ENCODE data around the gene DOCK3. TPM values are rescaled to one million over a fixed set of nuclear protein-coding genes. Genes with fewer than 3 reads are reported as not detected.
A peak's percentile ranks its signal among the peaks of the same experiment; 100 is the strongest.

DOCK3 gene
- total and polyA plus RNA-seq, 3 donors from 2014 or later: 8.4 to 11.7 (median 11.2) TPM

- no peaks in the 10 kb centered on the region for H3K36me3 ChIP-seq (ENCODE audit: low read depth, missing control alignments)
- no peaks in the 10 kb centered on the region for H3K9me3 ChIP-seq
- H3K27me3 ChIP-seq: no peaks in the 10 kb centered on the region
- TF ChIP-seq CTCF (IDR thresholded peaks at IDR 0.05): no peak
- no peak for TF ChIP-seq POLR2A (IDR thresholded peaks at IDR 0.05)
- intact Hi-C loops (cut with DNase I; ENCODE audit: low total_unique reads): no loop called here
- 92 to 96% methylated on average over 5 to 18 of the region's 18 CpGs for WGBS, 2 donors
- H3K4me1 ChIP-seq: peaks cover 14% of the 10 kb centered on the region
- no peak for DNase-seq
- no peak overlapping the region for H3K27ac ChIP-seq
- no peak overlapping the region for H3K4me3 ChIP-seq
These were observed 706.6 kb downstream of the DOCK3 start for GRCh38 chr3:51381333-51381705.

DNA sequence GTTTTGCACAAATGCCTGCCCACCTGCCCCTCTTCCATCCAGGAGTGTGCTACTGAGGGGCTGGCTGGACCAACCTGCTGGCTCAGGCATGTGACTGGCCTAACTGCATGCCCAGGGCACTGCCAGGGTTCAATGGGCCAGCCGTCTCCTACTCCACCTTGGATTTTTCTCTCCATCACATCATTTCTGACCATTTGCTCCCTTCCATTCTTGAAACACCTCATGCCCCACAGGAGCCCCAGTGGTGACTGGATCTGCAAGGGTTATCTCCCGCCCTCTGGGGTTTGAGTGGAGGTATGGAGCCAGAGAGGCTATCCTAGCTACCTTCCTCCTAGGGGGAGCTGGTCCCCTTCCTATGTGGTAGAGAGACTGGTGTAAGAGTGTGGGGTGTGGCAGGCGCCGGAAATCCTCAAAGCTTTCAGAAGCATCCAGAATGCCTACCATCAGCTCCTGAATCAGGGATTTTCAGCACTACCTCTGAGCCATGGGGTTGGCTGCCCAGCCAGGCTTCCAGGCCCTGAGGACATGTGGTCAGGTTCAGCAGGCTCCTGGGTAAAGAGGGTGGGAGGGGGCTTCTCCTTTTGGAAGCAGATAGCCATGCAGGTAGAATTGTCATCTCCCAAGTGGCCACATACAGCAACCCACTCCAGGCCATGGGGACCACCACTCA lies 707.5 kb downstream of the DOCK3 start:
- intact Hi-C loops (cut with DNase I; ENCODE audit: low total_unique reads): no loop called here

GRCh38 chr3:51382947-51383578 lies 708.3 kb downstream of the DOCK3 start:
- H3K27me3 ChIP-seq: no peaks in the 10 kb centered on the region
- no peaks in the 10 kb centered on the region for H3K36me3 ChIP-seq (ENCODE audit: low read depth, missing control alignments)
- intact Hi-C loops (cut with DNase I; ENCODE audit: low total_unique reads): no loop called here
- no peak overlapping the region for H3K27ac ChIP-seq
- peaks cover 14% of the 10 kb centered on the region for H3K4me1 ChIP-seq
- WGBS, 2 donors: 77 to 92% methylated on average over 3 of the region's 3 CpGs
- no peak for TF ChIP-seq CTCF (IDR thresholded peaks at IDR 0.05)
- H3K9me3 ChIP-seq: no peaks in the 10 kb centered on the region
- H3K4me3 ChIP-seq: no peak overlapping the region
- no peak for DNase-seq

More for the DNA sequence above, 707.5 kb downstream of the DOCK3 start:
- Histone ChIP-seq H3K27me3 (no peaks in the 10 kb centered on the region), H3K4me1 (peaks cover 14% of the 10 kb centered on the region), H3K4me3 (no peak overlapping the region), H3K36me3 (ENCODE audit: low read depth, missing control alignments) (no peaks in the 10 kb centered on the region), H3K9me3 (no peaks in the 10 kb centered on the region), H3K27ac (no peak overlapping the region)
- no peak for DNase-seq
- TF ChIP-seq CTCF (IDR thresholded peaks at IDR 0.05) (no peak), POLR2A (IDR thresholded peaks at IDR 0.05) (no peak)
- WGBS, 2 donors: 93 to 98% methylated on average over 3 to 4 of the region's 4 CpGs

- intact Hi-C loops (cut with DNase I; ENCODE audit: low total_unique reads): no loop called here
- no peaks in the 10 kb centered on the region for H3K27me3 ChIP-seq
- peaks cover 14% of the 10 kb centered on the region for H3K4me1 ChIP-seq
- H3K9me3 ChIP-seq: no peaks in the 10 kb centered on the region
- 0 to 1% methylated on average over 5 to 26 of the region's 29 CpGs for WGBS, 2 donors
- DNase-seq: peak; percentile 28
- H3K27ac ChIP-seq: peak overlapping the region; percentile 91 to 96
- no peaks in the 10 kb centered on the region for H3K36me3 ChIP-seq (ENCODE audit: low read depth, missing control alignments)
- no peak for TF ChIP-seq POLR2A (IDR thresholded peaks at IDR 0.05)
- no peak for TF ChIP-seq CTCF (IDR thresholded peaks at IDR 0.05)
- peak overlapping the region; percentile 91 to 96 for H3K4me3 ChIP-seq
These were observed 709.5 kb downstream of the DOCK3 start for GRCh38 chr3:51384055-51384725.
